Upper lobe of right lung (tissue), 1 donor: ENCODE results near the gene CACHD1. TPM values are rescaled to one million over a fixed set of nuclear protein-coding genes. Genes with fewer than 3 reads are reported as not detected.

ENCODE experiments used
- ATAC-seq: fragments of 200-7000 bp; cut with Tn5 transposase; one replicate; pipeline ENCODE4 v1.9.1; 2020; ENCODE audit warnings: mild to moderate bottlenecking, moderate library complexity
- DNase-seq: peaks from one replicate; pipeline ENCODE4 v3.0.0-alpha.2; 2020
- H3K27ac ChIP-seq: fragments of 200-600 bp; one replicate; pipeline ENCODE4 v1.8.0; 2022
- H3K27me3 ChIP-seq: fragments of 200-600 bp; one replicate; pipeline ENCODE4 v1.8.0; 2022; ENCODE audit warnings: mild to moderate bottlenecking
- H3K36me3 ChIP-seq: fragments of 200-600 bp; one replicate; pipeline ENCODE4 v1.8.0; 2022
- H3K4me1 ChIP-seq: fragments of 200-600 bp; one replicate; pipeline ENCODE4 v1.8.0; 2022
- H3K4me3 ChIP-seq: fragments of 200-600 bp; one replicate; pipeline ENCODE4 v1.8.0; 2022; ENCODE audit warnings: mild to moderate bottlenecking
- H3K9me3 ChIP-seq: fragments of 200-600 bp; one replicate; pipeline ENCODE4 v1.8.0; 2022
- CTCF ChIP-seq: fragments of 200-600 bp; IDR thresholded peaks from one replicate; pipeline ENCODE4 v1.8.0; 2022; ENCODE audit warnings: antibody characterized with exemption
- intact Hi-C: fragments of 100-400 bp; cut with DNase I; formaldehyde crosslinking; loops from one replicate; pipeline ENCODE4 v1.11.0; 2022
- total RNA-seq: library from RNA; stranded (reverse); fragmentation: NEBNext Ultra II Directional; extraction: Animal tissue kit (Norgen Biotek cat#: 25700); gene quantifications from one replicate; pipeline ENCODE4 v1.2.1, GENCODE V29; 2021
- donor health status: DM: no; HTN: yes; CAD: no; lungs with severe emphysema.

The CACHD1 gene
- total RNA-seq, 1 donor from 2014 or later: 31.8 TPM

- DNase-seq: no peak
- H3K9me3 ChIP-seq: no peaks in the 10 kb centered on the region
- intact Hi-C loops: no loop called here
- H3K36me3 ChIP-seq: no peaks in the 10 kb centered on the region
- H3K4me1 ChIP-seq: peaks cover 8% of the 10 kb centered on the region
- H3K27ac ChIP-seq: no peak overlapping the region
- H3K27me3 ChIP-seq: no peaks in the 10 kb centered on the region
- TF ChIP-seq CTCF: no peak
- no peak overlapping the region for H3K4me3 ChIP-seq
- ATAC-seq: no peak
Observed at GRCh38 chr1:64567426-64568170, 97.7 kb downstream of the CACHD1 start.

GRCh38 chr1:64568171-64568450 is 98.2 kb downstream of the CACHD1 start:
- H3K4me3 ChIP-seq: no peak overlapping the region
- TF ChIP-seq CTCF: no peak
- no peaks in the 10 kb centered on the region for H3K9me3 ChIP-seq
- no peak for ATAC-seq
- no peak for DNase-seq
- H3K27ac ChIP-seq: no peak overlapping the region
- H3K36me3 ChIP-seq: no peaks in the 10 kb centered on the region
- intact Hi-C loops: no loop called here
- no peaks in the 10 kb centered on the region for H3K27me3 ChIP-seq
- H3K4me1 ChIP-seq: peaks cover 8% of the 10 kb centered on the region

- Histone ChIP-seq H3K36me3 (no peaks in the 10 kb centered on the region), H3K27me3 (no peaks in the 10 kb centered on the region), H3K4me3 (no peak overlapping the region), H3K4me1 (peaks cover 8% of the 10 kb centered on the region), H3K9me3 (no peaks in the 10 kb centered on the region), H3K27ac (no peak overlapping the region)
- TF ChIP-seq CTCF: no peak
- intact Hi-C loops: no loop called here
- DNase-seq (no peak), ATAC-seq (peak; percentile 19)
Observed at GRCh38 chr1:64569411-64569810, 99.5 kb downstream of the CACHD1 start.

GRCh38 chr1:64570267-64570855 is 100.4 kb downstream of the CACHD1 start:
- no peaks in the 10 kb centered on the region for H3K9me3 ChIP-seq
- TF ChIP-seq CTCF: no peak
- intact Hi-C loops: no loop called here

GRCh38 chr1:64572222-64572900 is 102.4 kb downstream of the CACHD1 start:
- no peak for DNase-seq

More at GRCh38 chr1:64570267-64570855, 100.4 kb downstream of the CACHD1 start:
- DNase-seq (no peak), ATAC-seq (no peak)
- peaks cover 5% of the 10 kb centered on the region for H3K4me1 ChIP-seq
- H3K36me3 ChIP-seq: no peaks in the 10 kb centered on the region
- no peak overlapping the region for H3K27ac ChIP-seq
- H3K4me3 ChIP-seq: no peak overlapping the region
- no peaks in the 10 kb centered on the region for H3K27me3 ChIP-seq

More at GRCh38 chr1:64572222-64572900, 102.4 kb downstream of the CACHD1 start:
- H3K27ac ChIP-seq: no peak overlapping the region
- no peaks in the 10 kb centered on the region for H3K36me3 ChIP-seq
- no peaks in the 10 kb centered on the region for H3K9me3 ChIP-seq
- H3K27me3 ChIP-seq: no peaks in the 10 kb centered on the region
- intact Hi-C loops: no loop called here
- no peak overlapping the region for H3K4me3 ChIP-seq
- no peak for ATAC-seq
- peaks cover 5% of the 10 kb centered on the region for H3K4me1 ChIP-seq
- TF ChIP-seq CTCF: no peak
